Stomach (tissue), 9 donors: ENCODE data around the gene ADARB2. TPM values are rescaled to one million over a fixed set of nuclear protein-coding genes. Genes with fewer than 3 reads are reported as not detected.

Source experiments
- DNase-seq, 2 donors: peaks; one replicate each; pipeline versions ENCODE4 v3.0.0 to v3.0.0-alpha.2; 2013 to 2019
- H3K27ac ChIP-seq, 5 donors: fragments of 200-600 bp in 4 of 5; sonication (generic) in 4 of 5; one replicate each; pipeline ENCODE4 v1.5.1; 2013 to 2019; ENCODE audit warnings: mild to moderate bottlenecking in 1 of 5, moderate library complexity in 1 of 5
- H3K27me3 ChIP-seq, 3 donors: fragments of 200-600 bp; sonication (generic); one replicate each; pipeline ENCODE4 v1.5.1; 2017 to 2019; ENCODE audit warnings: mixed run types in 1 of 3
- H3K36me3 ChIP-seq, 4 donors: fragments of 200-600 bp; sonication (generic); 1 replicate in 3 of 4; 2 replicates in 1 of 4; pipeline ENCODE4 v1.5.1; 2016 to 2019
- H3K4me1 ChIP-seq, 4 donors: fragments of 200-600 bp; sonication (generic); one replicate each; pipeline ENCODE4 v1.5.1; 2016 to 2019
- H3K4me3 ChIP-seq, 4 donors: fragments of 200-600 bp; sonication (generic) in 3 of 4; one replicate each; pipeline ENCODE4 v1.5.1; 2016 to 2019; ENCODE audit warnings: mild to moderate bottlenecking in 1 of 4
- H3K9me3 ChIP-seq, 4 donors: fragments of 200-600 bp; sonication (generic); one replicate each; pipeline ENCODE4 v1.5.1; 2016 to 2019
- CTCF ChIP-seq, 7 experiments: fragments of 450-650 bp in 4 of 7; fragments of 200-600 bp in 3 of 7; sonication (generic) in 3 of 7; IDR thresholded peaks; one replicate each; pipeline ENCODE4 v1.5.1; 2016 to 2019; ENCODE audit warnings: antibody characterized with exemption in 7 of 7, control low read depth in 2 of 7, mild to moderate bottlenecking in 1 of 7
- EP300 ChIP-seq: sonication (generic); formaldehyde crosslinking; IDR thresholded peaks from one replicate; pipeline ENCODE4 v1.6.1; 2017; ENCODE audit warnings: antibody characterized with exemption
- POLR2A ChIP-seq, 4 donors: fragments of 450-650 bp; IDR thresholded peaks; one replicate each; pipeline ENCODE4 v1.6.1; 2016; ENCODE audit warnings: antibody characterized with exemption in 4 of 4, control low read depth in 2 of 4, mild to moderate bottlenecking in 1 of 4, moderate library complexity in 1 of 4
- POLR2AphosphoS5 ChIP-seq, 3 donors: sonication (generic); formaldehyde crosslinking; IDR thresholded peaks; one replicate each; pipeline ENCODE4 v1.6.1; 2016; ENCODE audit warnings: antibody characterized with exemption in 3 of 3
- WGBS, 5 donors: extraction: QIAGEN DNeasy Blood & Tissue Kit in 3 of 5; methylation state at CpG; one replicate each; pipeline versions ENCODE4 v1.1.5 to v1.1.7; 2013 to 2018; 5-methylcytosine and 5-hydroxymethylcytosine counted together
- intact Hi-C: fragments of 100-400 bp; cut with DNase I; formaldehyde crosslinking; loops from one replicate; pipeline ENCODE4 v1.15.1; 2023; ENCODE audit warnings: low total_unique reads
- polyA plus RNA-seq, 3 donors: library from polyadenylated mRNA; stranded (reverse); fragments of 200-250 nt; gene quantifications; one replicate each; pipeline ENCODE4 v1.2.3, GENCODE V29; 2013
- total RNA-seq, 5 donors: library from RNA; depleted of rRNA; stranded (reverse); fragments of >200 nt; gene quantifications; one replicate each; pipeline versions ENCODE4 v1.1.0 to v1.2.3, GENCODE V29; 2014 to 2016
- donor health status: healthy with polysubstance abuse.
- donor health status: Bipolar disorder and iron deficiency.
- donor health status: healthy.

The ADARB2 gene
- total and polyA plus RNA-seq, 8 donors: 0.55 to 4.1 (median 1.4) TPM; not detected in 1

GRCh38 chr10:1571587-1572237, 165.6 kb downstream of the ADARB2 start:
- no peaks in the 10 kb centered on the region for H3K9me3 ChIP-seq
- no peak for DNase-seq
- no peak overlapping the region for H3K4me3 ChIP-seq
- no peak overlapping the region for H3K27ac ChIP-seq
- TF ChIP-seq EP300 (no peak), CTCF (IDR thresholded peaks at IDR 0.05) (no peak), POLR2AphosphoS5 (IDR thresholded peaks at IDR 0.05) (no peak), POLR2A (IDR thresholded peaks at IDR 0.05) (no peak)
- H3K27me3 ChIP-seq: peaks cover 0 to 10% (median 0%) of the 10 kb centered on the region in 3 donors
- H3K36me3 ChIP-seq: no peaks in the 10 kb centered on the region
- intact Hi-C loops: no loop called here
- WGBS, 5 donors: 82 to 91% (median 89%) methylated on average over 4 of the region's 4 CpGs
- peaks cover 0 to 7% (median 3%) of the 10 kb centered on the region in 4 donors for H3K4me1 ChIP-seq

GRCh38 chr10:1570416-1571051, 166.8 kb downstream of the ADARB2 start:
- Histone ChIP-seq H3K4me3 (no peak overlapping the region), H3K27me3 (peaks cover 0 to 6% (median 0%) of the 10 kb centered on the region in 3 donors), H3K4me1 (peaks cover 0 to 7% (median 3%) of the 10 kb centered on the region in 4 donors), H3K36me3 (no peaks in the 10 kb centered on the region), H3K27ac (no peak overlapping the region), H3K9me3 (no peaks in the 10 kb centered on the region)
- WGBS, 5 donors: 73 to 87% (median 74%) methylated on average over 10 of the region's 10 CpGs
- DNase-seq: no peak
- intact Hi-C loops: no loop called here
- no peak for TF ChIP-seq EP300
- TF ChIP-seq POLR2AphosphoS5 (IDR thresholded peaks at IDR 0.05): no peak
- TF ChIP-seq POLR2A (IDR thresholded peaks at IDR 0.05): no peak
- no peak for TF ChIP-seq CTCF (IDR thresholded peaks at IDR 0.05)

GRCh38 chr10:1569208-1569607, 168.1 kb downstream of the ADARB2 start:
- Histone ChIP-seq H3K4me3 (no peak overlapping the region), H3K9me3 (no peaks in the 10 kb centered on the region), H3K27me3 (peaks cover 0 to 3% (median 0%) of the 10 kb centered on the region in 3 donors), H3K36me3 (no peaks in the 10 kb centered on the region), H3K4me1 (peaks cover 0 to 7% (median 3%) of the 10 kb centered on the region in 4 donors), H3K27ac (no peak overlapping the region)
- 72 to 88% (median 86%) methylated on average over 8 of the region's 8 CpGs for WGBS, 5 donors
- no peak for DNase-seq
- intact Hi-C loops: no loop called here
- TF ChIP-seq CTCF (IDR thresholded peaks at IDR 0.05) (no peak), EP300 (no peak), POLR2A (IDR thresholded peaks at IDR 0.05) (no peak), POLR2AphosphoS5 (IDR thresholded peaks at IDR 0.05) (no peak)

GRCh38 chr10:1567742-1568495, 169.4 kb downstream of the ADARB2 start:
- TF ChIP-seq POLR2AphosphoS5 (IDR thresholded peaks at IDR 0.05) (no peak), EP300 (no peak), CTCF (IDR thresholded peaks at IDR 0.05) (no peak), POLR2A (IDR thresholded peaks at IDR 0.05) (no peak)
- 85 to 89% (median 89%) methylated on average over 29 of the region's 29 CpGs for WGBS, 5 donors

More at GRCh38 chr10:1567742-1568495, 169.4 kb downstream of the ADARB2 start:
- intact Hi-C loops: no loop called here
- Histone ChIP-seq H3K4me3 (no peak overlapping the region), H3K4me1 (peaks cover 0 to 7% (median 3%) of the 10 kb centered on the region in 4 donors), H3K36me3 (no peaks in the 10 kb centered on the region), H3K27ac (no peak overlapping the region), H3K27me3 (peaks cover 0 to 3% (median 0%) of the 10 kb centered on the region in 3 donors), H3K9me3 (no peaks in the 10 kb centered on the region)
- no peak for DNase-seq
